DMS 273 treated with DMSO at 0.1 percent for 48 hours (cell line): ENCODE data around the gene RNPEPL1.
A peak's percentile ranks its signal among the peaks of the same experiment; 100 is the strongest.

Experiments used
- DNase-seq: peaks from one replicate; lab custom pipeline; 2025; lab: John Stamatoyannopoulos, UW

Gene RNPEPL1

GRCh38 chr2:240591784-240592183 lies 23.5 kb downstream of the RNPEPL1 start:
- no peak for DNase-seq

GRCh38 chr2:240593026-240593702 lies 24.9 kb downstream of the RNPEPL1 start:
- DNase-seq: peak; percentile 86

- DNase-seq: no peak
These were observed 25.6 kb downstream of the RNPEPL1 start for GRCh38 chr2:240593703-240594451.

GRCh38 chr2:240594511-240595380 lies 26.5 kb downstream of the RNPEPL1 start:
- no peak for DNase-seq

GRCh38 chr2:240595381-240596079 lies 27.2 kb downstream of the RNPEPL1 start:
- DNase-seq: no peak

- no peak for DNase-seq
These were observed 27.8 kb downstream of the RNPEPL1 start for GRCh38 chr2:240596080-240596460.

- DNase-seq: no peak
These were observed 28.2 kb downstream of the RNPEPL1 start for GRCh38 chr2:240596491-240596931.

- DNase-seq: no peak
These were observed 28.8 kb downstream of the RNPEPL1 start for GRCh38 chr2:240597054-240597418.

GRCh38 chr2:240597419-240598181 lies 29.3 kb downstream of the RNPEPL1 start:
- no peak for DNase-seq

GRCh38 chr2:240598311-240598911 lies 30.1 kb downstream of the RNPEPL1 start:
- DNase-seq: no peak

- DNase-seq: no peak
These were observed 30.9 kb downstream of the RNPEPL1 start for GRCh38 chr2:240599141-240599583.

GRCh38 chr2:240600451-240600961 lies 32.2 kb downstream of the RNPEPL1 start:
- DNase-seq: no peak

- no peak for DNase-seq
These were observed 33.0 kb downstream of the RNPEPL1 start for GRCh38 chr2:240601061-240601830.

GRCh38 chr2:240601831-240602160 lies 33.5 kb downstream of the RNPEPL1 start:
- DNase-seq: no peak

- no peak for DNase-seq
These were observed 34.2 kb downstream of the RNPEPL1 start for GRCh38 chr2:240602266-240603050.

GRCh38 chr2:240603081-240603835 lies 35.0 kb downstream of the RNPEPL1 start:
- DNase-seq: no peak

- DNase-seq: no peak
These were observed 35.6 kb downstream of the RNPEPL1 start for GRCh38 chr2:240603846-240604245.

- DNase-seq: no peak
These were observed 36.1 kb downstream of the RNPEPL1 start for GRCh38 chr2:240604291-240604938.
